ENCODE results near the gene GLRX2.

Gene GLRX2

GRCh38 chr1:193111641-193112090 lies 6.5 kb upstream of the GLRX2 start:
- no peak for DNase-seq

- no peak for DNase-seq
Measured at GRCh38 chr1:193110864-193111263, 5.7 kb upstream of the GLRX2 start.

GRCh38 chr1:193110246-193110645 lies 5.0 kb upstream of the GLRX2 start:
- no peak for DNase-seq

GRCh38 chr1:193109619-193110018 lies 4.4 kb upstream of the GLRX2 start:
- no peak for DNase-seq

GRCh38 chr1:193108471-193108870 lies 3.3 kb upstream of the GLRX2 start:
- DNase-seq: no peak

GRCh38 chr1:193105821-193106177 lies 585 bp upstream of the GLRX2 start:
- no peak for DNase-seq

DNA sequence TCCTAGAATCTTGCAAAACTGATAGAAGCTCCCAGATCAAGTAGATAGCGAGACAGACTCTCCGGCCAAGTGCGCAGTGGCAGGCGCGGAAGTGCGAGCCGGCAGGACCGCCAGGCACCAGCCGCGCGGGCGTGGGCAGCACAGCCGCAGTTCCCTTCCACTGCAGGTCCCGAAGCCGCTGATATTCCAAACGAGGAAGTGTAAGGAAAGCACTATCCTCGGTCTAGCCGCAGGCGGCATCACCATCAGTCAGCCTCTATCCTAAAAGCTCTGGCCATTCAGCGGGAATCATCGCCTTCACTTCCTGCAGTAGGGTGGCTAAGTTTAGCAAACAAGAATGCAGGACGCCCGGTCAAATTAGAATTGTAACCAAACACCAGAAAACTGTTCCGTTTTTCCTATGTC lies 710 bp downstream of the GLRX2 start:
- no peak for DNase-seq

GRCh38 chr1:193103759-193104501 lies 1.3 kb downstream of the GLRX2 start:
- no peak for DNase-seq

DNA sequence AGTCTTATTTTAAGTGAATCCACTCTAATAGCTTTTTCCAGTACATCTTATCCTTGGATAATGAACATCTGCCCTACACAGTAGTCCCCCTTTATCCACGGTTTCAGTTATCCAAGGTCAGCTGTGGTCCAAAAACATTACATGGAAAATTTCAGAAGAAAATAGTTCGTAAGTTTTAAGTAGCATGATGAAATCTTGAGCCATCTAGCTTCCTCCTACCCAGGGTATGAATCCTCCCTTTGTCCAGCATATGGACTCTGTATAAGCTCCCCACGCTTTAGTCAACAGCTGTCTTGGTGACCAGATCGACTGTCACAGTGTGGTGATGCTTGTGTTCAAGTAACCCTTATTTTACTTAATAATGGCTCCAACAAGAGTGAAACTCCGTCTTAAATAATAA lies 2.6 kb downstream of the GLRX2 start:
- DNase-seq: no peak

DNA sequence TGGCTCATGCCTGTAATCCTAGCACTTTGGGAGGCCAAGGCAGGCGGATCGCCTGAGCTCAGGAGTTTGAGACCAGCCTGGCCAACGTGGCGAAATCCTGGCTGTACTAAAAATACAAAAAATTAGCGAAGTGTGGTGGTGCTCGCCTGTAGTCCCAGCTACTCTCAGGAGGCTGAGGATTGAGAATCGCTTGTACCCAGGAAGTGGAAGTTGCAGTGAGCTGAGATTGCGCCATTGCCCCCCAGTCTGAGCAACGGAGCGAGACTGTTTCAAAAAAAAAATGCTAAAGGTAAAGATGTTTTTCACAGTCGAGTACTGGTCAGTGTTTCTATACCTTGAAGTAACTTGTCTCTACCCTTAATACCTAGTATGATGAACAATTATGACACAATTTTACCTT lies 11.1 kb downstream of the GLRX2 start:
- no peak for DNase-seq

DNA sequence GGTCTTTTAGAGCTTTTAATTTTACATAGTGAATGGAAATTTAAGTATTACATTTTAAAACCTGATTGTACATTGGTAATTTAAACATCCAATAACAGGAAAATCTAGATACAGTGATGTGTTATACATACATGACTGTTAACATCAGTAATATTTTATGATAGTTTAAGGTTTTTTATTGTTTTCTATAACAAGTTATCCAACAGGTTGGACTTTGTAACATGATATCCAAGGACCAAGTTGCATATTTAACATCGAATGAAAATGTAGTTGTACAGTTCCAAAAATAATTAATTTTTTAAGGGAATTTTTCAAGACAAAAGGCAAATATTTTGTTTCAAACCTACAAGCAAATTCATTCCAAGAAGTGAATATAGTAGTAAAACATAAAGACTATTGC lies 14.3 kb downstream of the GLRX2 start:
- no peak for DNase-seq

DNA sequence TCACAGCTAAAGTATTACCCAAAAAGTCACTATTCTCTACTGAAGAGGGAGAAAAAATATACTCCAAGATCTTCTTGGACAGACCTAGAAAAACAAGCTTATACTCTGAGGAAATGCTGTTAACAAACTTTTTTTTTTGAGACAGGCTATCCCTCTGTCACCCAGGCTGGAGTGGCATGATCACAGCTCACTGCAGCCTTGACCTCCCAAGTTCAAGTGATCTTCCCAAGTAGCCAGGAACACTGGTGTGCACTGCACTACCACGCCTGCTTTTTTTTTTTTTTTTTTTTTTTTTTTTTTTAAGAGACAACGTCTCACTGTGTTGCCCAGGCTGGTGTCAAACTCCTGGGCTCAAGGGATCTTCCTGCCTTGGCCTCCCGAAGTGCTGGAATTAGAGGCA lies 17.3 kb downstream of the GLRX2 start:
- DNase-seq: no peak

DNA sequence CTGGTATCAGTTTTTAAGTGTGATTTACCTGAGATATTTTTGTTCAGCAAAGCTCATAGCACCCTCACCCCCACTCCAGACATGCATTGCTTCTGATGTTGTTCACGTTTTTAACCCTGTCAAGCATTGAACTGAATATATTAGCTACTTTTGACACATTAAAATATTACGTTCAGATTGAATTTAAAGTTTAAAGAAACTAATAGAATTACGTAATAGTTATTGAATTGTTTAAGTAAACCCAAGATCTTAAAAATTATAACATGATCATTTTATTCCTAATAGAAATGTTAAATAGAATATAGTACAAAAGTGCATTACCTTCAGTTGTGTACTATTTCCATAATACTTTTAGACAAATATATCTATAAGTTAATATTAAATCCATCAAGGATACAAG lies 18.9 kb downstream of the GLRX2 start:
- no peak for DNase-seq

GRCh38 chr1:193085263-193085662 lies 20.0 kb downstream of the GLRX2 start:
- no peak for DNase-seq

GRCh38 chr1:193083365-193084088 lies 21.7 kb downstream of the GLRX2 start:
- no peak for DNase-seq

DNA sequence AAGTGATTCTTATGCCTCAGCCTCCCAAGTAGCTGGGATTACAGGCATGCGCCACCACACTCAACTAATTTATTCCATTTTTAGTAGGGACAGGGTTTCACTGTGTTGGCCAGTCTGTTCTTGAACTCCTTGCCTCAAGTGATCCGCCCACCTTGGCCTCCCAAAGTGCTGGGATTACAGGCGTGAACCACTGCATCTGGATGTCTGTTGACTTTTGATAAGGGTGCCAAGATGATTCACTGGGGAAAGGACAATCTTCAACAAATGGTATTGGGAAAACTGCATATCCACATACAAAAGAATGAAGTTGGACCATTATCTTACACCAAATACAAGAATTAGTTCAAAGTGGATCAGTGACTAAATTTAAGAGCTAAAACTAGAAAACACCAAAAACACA lies 26.0 kb downstream of the GLRX2 start:
- no peak for DNase-seq

DNA sequence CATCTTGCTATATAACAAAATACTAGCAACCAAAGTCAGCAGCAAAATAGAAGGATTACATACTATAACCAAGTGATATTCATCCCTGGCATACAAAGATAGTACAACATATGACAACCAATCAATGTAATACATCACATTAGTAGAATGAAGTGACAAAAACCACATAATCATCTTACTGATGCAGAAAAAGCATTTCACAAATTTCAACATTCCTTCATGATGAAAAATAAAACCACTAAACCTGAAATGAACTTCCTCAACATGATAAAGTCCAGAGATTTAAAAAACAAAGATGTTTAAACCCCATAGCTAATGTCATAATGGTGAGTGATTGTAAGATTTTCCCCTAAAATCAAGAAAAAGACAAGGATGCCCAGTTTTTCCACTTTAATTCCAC lies 27.2 kb downstream of the GLRX2 start:
- DNase-seq: no peak

GRCh38 chr1:193070942-193071341 lies 34.3 kb downstream of the GLRX2 start:
- no peak for DNase-seq

- DNase-seq: no peak
Measured at GRCh38 chr1:193070386-193070753, 34.8 kb downstream of the GLRX2 start.

DNA sequence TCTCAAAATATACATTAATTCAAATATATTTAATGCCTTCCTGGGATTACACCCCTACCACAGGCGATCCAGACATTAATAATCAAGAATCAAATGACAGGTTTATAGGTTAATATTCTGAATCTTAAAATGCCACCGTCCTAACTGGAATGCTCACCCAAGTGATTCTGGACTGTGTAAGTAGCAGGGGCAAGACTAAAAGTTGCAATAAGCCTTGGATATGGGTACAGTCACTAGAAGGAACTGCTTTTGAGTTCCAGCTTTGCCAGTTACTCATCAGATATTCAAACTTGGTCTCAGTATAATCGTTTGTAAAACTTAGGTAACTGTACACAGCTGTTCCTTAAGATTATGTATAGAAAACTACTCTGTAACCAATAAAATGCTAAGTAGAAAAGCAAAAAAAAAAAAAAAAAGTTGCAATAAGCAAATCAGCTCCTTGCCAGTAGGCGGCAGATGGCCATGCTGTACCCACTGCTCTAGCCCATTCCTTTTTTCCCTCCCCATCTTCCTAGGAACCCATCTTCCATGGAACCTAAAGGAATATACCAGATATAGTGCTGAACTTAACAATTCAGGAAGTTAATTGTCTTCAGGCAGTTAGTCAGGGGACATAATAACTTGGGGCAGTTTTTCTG lies 35.3 kb downstream of the GLRX2 start:
- no peak for DNase-seq

DNA sequence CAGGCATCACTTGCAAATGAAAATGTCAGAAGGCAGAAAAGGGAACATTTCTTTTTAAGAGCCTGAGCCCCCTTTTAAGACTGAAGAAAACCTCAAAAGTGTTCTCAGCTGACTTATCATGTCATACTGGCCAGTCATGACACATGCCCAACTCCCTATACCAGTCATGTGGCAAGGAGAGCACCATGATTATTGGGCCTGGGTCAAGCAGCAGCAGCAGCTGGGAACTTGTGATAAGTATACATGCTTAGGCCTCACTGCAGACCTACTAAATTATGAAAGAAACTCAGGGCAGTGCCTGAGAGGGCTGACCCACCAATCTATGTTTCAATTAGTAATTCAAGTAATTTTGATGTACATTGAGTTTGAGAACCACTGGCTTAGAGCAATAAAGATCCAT lies 37.2 kb downstream of the GLRX2 start:
- no peak for DNase-seq

- DNase-seq: no peak
Measured at GRCh38 chr1:193066606-193067005, 38.6 kb downstream of the GLRX2 start.

DNA sequence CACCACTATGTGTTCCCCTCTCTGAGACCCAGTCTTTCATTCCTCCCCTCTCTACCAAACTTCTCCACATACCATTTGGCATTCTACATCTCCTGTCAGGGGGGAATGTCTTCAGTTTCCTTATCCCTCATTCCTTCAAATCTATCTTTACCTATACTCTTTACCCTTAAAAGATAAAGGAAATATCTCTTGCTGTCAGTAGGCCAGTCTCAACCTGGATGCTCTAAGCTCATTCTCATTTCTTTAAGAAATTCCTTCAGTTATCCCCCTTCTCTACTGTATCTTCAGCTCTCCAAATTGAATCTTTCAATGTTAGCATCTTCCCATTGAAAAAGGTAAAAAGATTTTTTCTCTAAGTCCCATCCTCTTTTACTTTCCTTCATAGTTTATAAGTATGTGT lies 39.3 kb downstream of the GLRX2 start:
- no peak for DNase-seq

- no peak for DNase-seq
Measured at GRCh38 chr1:193062698-193063463, 42.3 kb downstream of the GLRX2 start.

Measured in NCI-H446 treated with DMSO at 0.1 percent for 48 hours (cell line).